GM20431 (cell line): ENCODE results near the gene CDV3.
"Not testable (repeated sequence)": the region's sequence is repeated elsewhere in the genome, so short reads cannot be mapped to it uniquely, and the experiment has no call there.

Experiments
- in situ Hi-C: fragments of 300-500 bp; cut with MseI, MboI; formaldehyde crosslinking; loops from one replicate; pipeline ENCODE4 v1.15.0; 2020; ENCODE audit warnings: low sequenced_read_pairs; ENCODE audit not compliant: unreplicated experiment

CDV3 gene, protein sequence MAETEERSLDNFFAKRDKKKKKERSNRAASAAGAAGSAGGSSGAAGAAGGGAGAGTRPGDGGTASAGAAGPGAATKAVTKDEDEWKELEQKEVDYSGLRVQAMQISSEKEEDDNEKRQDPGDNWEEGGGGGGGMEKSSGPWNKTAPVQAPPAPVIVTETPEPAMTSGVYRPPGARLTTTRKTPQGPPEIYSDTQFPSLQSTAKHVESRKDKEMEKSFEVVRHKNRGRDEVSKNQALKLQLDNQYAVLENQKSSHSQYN

DNA sequence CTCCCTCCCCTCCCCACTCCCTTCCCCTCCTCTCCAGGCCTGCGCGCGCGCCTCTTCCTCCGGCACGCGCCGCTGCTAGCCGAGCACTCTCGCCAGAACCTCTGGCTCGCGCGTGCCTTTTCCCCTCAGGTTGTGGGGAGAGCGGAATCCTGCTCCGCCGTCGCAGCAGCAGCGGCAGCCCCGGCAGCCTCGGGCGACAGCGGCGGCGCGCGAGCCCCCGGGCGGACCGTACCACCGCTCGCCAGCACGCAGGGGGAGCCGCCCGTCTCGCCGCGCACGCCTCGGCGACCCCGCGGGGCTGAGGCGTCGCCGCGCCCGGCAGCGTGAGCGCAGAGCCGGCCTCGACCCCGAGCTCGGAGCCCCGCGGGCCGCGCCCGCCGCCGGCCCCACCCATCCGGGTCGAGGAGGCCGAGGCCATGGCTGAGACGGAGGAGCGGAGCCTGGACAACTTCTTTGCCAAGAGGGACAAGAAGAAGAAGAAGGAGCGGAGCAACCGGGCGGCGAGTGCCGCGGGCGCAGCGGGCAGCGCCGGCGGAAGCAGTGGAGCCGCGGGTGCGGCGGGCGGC is at the start of gene CDV3:
TSS of gene CDV3 (plus strand) at position 58 of the 566 bp plus-strand sequence. CDS start at position 417, 359 bp downstream.
- in situ Hi-C loops = loop anchor here (10.0 kb wide), 1 partner anchor 109 kb away; no protein-coding TSS in a partner anchor

GRCh38 chr3:133523758-133524157 is 49.7 kb upstream of the CDV3 start:
- in situ Hi-C loops = not testable (repeated sequence)

DNA sequence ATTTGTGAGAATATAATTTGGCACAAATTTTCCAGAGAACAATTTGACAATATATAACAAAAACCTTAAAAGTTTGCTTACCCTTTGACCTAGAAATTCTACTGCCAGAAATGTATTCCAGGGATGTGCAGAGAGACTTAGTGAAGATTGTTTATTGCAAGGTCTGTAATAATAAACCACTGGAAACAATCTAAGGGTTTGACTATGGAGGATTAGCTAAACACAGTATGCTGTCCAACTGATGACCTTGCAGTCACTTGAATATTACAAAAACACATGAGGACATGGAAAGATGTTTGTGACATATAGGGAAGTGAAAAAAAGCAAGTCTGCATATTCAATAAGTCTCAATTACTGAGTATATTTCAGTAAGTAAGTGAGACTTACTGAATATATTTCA is 48.1 kb upstream of the CDV3 start:
- in situ Hi-C loops = no loop called here

DNA sequence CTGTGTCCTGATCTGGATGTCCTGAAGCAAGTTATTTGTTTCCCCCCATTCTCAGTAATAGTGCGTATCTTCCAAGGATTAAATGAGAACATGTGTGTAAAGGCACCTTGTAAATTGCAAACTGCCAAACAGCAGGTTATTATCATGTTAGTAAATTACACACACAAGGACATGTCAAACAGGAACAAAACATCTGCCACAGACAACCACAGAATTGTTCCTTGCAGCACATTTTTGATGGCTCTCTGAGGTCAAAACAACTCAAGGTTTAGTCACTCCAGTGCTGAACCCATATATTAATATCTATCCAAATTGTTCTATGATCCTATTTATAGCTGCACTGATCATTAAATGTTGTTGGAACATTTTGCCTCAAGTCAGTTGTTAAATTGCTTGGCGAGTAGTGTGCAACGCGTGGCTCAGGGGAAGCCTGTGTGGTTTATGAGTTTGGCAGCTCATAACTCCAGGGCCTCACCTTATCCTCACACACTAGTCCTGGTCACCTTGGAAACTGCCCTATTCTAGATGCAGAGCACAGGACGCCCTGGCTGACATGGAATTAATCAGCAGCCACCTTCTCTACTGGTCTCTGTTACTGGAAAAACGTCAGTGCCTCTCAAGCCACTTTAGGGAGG is 46.3 kb upstream of the CDV3 start:
- in situ Hi-C loops = no loop called here

GRCh38 chr3:133529809-133530208 is 43.7 kb upstream of the CDV3 start:
- in situ Hi-C loops = no loop called here

DNA sequence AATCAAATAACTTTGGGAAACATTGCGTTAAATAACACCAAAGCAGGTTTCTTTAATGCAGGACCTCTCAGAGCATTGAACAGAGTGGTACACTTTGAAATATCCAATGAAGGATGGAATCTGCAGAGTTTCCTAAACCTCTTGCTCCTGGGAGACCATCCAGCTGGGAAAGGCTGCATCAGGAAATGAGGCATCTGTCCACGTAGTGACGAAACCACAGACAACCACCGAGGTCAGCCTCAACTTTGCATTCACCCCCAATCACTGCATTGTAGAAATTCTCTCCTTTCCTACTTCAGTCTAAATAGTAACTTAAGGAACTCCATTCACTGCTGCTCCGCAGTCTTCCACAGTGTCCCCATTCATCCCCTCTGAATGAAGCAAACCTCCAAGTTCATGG is 41.5 kb upstream of the CDV3 start:
- in situ Hi-C loops = no loop called here

DNA sequence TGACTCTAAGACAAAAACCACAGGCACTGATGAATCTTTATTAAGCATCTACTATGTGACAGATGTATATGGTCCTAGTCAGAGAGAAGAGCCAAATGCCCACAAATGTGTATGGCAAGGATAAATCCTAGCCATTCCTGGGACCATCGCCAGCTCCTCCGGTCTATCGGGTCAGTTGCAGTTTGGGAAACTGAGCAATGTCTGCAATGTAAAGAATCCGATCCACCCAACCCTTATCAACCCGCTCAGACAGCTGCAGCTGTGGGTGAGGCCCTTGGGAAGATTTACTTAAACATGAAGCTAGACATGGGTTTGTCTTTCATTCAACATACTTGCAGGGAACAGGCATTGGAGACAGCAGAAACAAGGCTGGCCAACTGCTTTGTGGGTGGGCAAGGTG is 40.5 kb upstream of the CDV3 start:
- in situ Hi-C loops = no loop called here

- in situ Hi-C loops = no loop called here
Measured at GRCh38 chr3:133535971-133536881, 37.3 kb upstream of the CDV3 start.

DNA sequence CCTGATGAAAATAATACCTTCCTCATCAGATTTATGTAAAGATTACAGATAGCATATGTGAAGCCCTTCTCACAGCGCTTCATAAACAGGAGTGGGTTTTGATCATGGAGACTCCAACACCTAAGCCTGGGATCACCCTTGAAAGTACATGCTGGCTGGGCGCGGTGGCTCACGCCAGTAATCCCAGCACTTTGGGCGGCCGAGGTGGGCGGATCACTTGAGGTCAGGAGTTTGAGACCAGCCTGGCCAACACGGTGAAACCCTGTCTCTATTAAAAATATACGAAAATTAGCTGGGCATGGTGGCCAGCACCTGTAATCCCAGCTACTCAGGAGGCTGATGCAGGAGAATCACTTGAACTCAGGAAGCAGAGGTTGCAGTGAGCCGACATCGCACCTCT is 36.4 kb upstream of the CDV3 start:
- in situ Hi-C loops = not testable (repeated sequence)

DNA sequence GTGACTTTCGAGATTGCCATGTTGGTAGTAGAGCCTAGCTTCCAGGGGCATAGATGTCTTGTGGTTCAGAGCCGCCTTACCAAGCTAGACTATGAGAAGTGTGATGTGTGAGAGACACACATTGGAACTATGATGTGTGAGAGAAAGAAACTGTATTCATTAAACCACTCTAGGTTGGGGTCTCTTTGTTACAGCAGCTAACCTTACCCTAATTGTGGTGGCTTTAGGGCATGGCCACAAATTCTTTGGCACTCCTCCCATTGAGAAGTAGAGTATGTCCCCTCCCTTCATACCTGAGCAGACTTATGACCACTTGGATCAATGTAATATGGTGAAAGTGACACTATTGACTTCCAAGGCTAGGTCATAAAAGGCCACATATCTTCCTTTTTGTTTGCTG is 35.3 kb upstream of the CDV3 start:
- in situ Hi-C loops = no loop called here

DNA sequence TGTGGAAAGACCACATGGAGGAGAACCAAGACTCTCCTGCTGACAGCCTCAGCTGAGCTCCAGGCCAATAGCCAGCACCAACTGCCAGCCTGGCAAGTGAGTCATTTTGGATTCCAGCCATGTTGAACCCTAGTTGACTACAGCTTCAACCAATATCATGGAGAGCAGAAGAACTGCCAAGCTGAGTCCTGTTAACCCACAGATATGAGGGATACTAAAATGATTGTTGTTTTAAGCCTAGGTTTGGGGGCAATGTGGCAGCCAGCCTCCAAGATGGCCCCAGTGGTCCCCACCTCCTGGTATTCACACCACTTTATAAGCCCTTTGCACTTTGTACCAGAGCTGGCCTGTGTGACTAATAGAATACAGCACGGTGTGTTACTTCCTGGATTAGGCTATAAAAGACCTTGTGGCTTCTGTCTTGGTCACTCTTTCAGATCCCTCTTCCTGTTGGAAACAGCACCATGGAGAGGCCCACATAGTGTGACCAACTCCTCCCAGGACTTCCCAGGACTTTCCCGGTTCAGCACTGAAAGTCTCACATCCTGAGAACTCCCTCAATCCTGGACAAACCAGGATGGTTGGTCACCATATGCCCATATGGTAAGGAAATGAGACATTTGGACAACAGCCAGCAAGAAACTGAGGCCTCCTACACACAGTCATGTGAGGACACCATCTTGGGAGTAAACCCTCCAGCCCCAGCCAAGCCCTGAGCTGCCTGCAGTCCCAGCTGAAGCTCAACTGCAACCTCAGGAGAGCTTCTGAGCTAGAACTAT is 32.4 kb upstream of the CDV3 start:
- in situ Hi-C loops = no loop called here

- in situ Hi-C loops = no loop called here
Measured at GRCh38 chr3:133542871-133543270, 30.6 kb upstream of the CDV3 start.

DNA sequence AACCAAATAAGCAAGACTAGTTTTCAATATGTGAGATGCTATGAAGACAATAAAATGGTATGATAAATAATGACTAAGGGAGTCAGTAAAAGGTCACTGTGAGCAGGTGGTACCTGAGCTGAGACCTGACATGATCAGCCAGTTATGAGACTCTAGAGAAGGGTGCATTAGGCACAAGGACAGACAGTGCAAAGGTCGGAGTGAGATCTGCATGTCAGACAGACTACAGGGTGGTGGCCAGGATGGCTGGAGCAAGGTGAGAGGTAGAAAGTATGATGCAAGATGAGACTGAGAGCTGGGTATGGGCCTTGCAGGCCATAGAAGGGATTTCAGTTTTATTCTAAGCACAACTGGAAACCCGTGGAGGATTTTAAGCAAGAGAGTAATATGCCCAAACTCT is 28.5 kb upstream of the CDV3 start:
- in situ Hi-C loops = not testable (repeated sequence)

DNA sequence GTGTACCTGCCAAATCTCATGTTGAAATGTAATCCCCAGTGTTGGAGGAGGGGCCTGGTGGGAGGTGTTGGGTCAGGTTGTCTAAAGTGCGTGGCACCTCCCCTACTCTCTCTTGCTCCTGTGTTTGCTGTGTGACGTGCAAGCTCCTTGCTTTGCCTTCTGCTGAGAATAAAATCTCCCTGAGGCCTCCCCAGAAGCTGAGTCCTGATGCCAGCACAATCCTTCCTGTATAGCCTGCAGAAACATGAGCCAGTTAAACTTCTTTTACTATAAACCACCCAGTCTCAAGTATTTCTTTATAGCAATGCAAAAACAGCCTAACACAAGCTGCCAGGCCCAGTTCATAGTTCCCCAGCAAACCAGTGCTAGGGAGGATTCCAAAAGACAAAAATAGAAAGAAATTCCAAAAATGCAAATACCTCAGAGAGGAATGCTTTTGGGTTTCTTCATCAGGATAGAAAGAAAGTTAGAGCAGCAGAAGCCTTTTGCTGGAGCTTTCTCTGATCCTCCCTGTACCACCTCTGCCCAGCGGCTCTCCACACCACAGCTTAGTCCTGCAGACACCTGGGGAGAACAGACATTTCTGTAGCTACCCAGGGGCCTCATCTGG is 25.9 kb upstream of the CDV3 start:
- in situ Hi-C loops = no loop called here

DNA sequence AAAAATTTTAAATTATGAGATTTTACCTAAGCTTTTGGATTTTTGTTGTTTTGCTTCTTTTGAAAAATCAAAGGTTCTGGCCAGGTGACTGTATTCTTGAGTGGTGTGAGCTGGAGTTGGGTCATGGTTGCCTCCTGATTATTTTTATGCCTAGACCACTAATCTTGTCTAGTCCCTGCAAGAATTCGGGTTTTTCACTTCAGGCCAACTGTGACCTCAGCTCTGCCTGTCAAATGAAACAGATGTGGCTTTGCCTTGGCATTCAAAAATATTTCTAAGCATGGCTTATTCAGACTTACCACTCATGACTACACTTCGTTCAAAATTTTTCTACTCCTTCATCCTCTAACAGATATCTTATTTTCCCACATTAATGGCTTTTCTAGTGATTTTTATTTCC is 25.4 kb upstream of the CDV3 start:
- in situ Hi-C loops = no loop called here

DNA sequence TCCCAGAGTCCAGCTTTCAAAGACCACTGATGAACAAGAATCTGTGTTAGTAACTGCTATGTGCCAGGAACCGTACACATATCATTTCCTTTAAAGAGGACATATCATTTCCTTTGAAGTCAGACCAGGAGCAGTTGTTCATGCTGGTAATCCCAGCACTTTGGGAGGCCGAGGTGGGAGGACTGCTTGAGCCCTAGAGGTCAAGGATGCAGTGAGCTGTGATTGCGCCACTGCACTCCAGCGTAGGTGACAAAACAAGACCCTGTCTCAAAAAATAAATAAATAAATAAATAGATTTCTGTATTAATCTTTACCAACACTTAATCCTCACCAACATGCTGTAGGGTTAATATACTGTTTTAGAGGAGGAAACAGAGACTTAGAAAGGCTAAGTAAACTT is 23.9 kb upstream of the CDV3 start:
- in situ Hi-C loops = no loop called here

DNA sequence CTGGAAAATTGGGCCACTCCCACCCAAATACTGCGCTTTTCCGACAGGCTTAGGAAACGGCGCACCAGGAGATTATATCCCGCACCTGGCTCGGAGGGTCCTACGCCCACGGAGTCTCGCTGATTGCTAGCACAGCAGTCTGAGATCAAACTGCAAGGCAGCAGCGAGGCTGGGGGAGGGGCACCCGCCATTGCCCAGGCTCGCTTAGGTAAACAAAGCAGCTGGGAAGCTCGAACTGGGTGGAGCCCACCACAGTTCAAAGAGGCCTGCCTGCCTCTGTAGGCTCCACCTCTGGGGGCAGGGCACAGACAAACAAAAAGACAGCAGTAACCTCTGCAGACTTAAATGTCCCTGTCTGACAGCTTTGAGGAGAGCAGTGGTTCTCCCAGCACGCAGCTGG is 21.9 kb upstream of the CDV3 start:
- in situ Hi-C loops = not testable (repeated sequence)

DNA sequence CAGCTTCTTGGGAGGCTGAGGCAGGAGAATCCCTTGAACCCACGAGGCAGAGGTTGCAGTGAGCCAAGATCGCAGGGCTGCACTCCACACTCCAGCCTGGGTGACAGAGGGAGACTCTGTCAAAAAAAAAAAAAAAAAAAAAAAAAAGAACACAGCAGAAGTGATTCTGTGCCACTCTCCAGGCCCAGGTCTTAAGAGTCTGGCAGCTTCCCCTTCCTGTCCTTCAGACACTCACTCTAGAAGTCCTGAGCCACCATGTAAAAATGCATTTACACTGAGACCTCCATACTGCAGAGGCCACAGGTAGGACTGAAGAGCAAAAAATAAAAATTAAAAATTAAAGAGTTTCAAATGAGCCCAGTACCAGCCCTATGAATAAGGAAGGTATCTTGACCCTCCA is 11.8 kb upstream of the CDV3 start:
- in situ Hi-C loops = no loop called here

DNA sequence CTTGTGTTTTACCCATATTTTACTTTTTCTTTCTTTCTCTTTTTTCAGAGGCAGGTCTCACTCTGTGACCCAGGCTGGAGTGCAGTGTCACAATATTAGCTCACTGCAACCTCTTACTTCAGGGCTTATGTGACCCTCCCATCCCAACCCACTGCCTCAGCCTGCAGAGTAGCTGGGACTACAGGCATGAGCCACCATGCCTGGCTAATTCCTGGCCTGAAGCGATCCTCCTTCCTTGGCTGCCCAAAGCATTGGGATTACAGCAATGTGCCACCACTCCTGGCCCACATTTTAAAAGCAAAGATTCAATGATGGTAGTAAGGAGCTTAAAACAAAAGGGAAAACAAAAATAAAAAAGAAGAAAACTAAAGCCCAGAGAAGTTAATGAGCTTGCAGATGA is 11.1 kb upstream of the CDV3 start:
- in situ Hi-C loops = no loop called here
